Activated naive CD4-positive, alpha-beta T cell treated with anti-CD3 and anti-CD28 coated beads, Interleukin-2, amount 10 ng/mL, durations not matched to agents 7 days and 5 days (primary cell): ENCODE results near the gene LAMA2.

ENCODE experiments used
- CTCF ChIA-PET: fragments of 350-600 bp; sonication (Branson Sonifier 250); formaldehyde crosslinking; loops from one replicate; lab custom pipeline; 2021; ENCODE audit warnings: antibody characterized with exemption; lab: Charles Lee
- DNase-seq: peaks from one replicate; pipeline ENCODE4 v3.0.0-alpha.2; 2020
- H3K27ac Mint-ChIP-seq: one replicate; pipeline ENCODE4 v1.8.0; 2021; ENCODE audit warnings: mild to moderate bottlenecking, moderate library complexity, mixed read lengths
- H3K27me3 Mint-ChIP-seq: one replicate; pipeline ENCODE4 v1.8.0; 2021; ENCODE audit warnings: mild to moderate bottlenecking, mixed read lengths
- H3K36me3 Mint-ChIP-seq: one replicate; pipeline ENCODE4 v1.8.0; 2021; ENCODE audit warnings: mixed read lengths
- H3K4me1 Mint-ChIP-seq: one replicate; pipeline ENCODE4 v1.8.0; 2021; ENCODE audit warnings: mixed read lengths
- H3K4me3 Mint-ChIP-seq: one replicate; pipeline ENCODE4 v1.8.0; 2021; ENCODE audit warnings: mild to moderate bottlenecking, moderate library complexity, mixed read lengths
- H3K9me3 Mint-ChIP-seq: one replicate; pipeline ENCODE4 v1.8.0; 2021; ENCODE audit warnings: mixed read lengths

The LAMA2 gene

DNA sequence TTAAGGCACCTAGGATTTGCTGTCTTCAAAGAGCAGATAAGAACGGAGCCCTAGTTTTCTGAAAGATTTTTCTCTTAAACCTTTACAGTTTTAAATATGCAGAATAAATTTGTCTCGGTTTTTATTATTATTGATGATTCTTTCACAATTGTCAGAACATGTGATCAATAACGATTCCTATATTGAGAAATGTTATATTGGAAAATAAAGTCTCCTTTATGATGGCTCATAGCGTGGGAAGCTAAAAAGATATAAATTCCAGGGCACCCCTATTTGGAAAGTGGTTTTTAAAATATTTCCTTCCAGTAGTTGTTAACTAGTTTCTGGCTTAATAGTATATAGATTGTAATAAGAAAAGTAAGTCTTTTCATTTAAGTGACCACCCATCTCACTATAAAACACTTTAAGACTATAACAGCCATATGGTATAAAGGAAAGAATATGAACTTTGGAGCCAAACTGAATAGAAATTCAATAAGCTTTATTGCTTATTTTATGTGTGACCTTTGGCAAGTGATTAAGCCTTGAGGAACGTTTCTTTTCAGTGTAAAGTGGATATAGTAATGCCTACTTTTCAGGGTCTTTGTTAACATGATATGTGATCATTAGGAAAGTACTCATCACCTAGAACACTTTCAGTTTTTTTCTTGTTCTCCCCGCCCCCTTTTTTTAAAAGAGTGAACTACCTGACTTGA lies 369.6 kb downstream of the LAMA2 start:
- H3K4me3 Mint-ChIP-seq: no peak overlapping the region
- peaks cover 2% of the 10 kb centered on the region for H3K4me1 Mint-ChIP-seq
- DNase-seq: no peak
- H3K27me3 Mint-ChIP-seq: peaks cover 7% of the 10 kb centered on the region
- H3K9me3 Mint-ChIP-seq: no peaks in the 10 kb centered on the region
- H3K27ac Mint-ChIP-seq: no peak overlapping the region
- CTCF ChIA-PET: interaction anchor here (1.0 to 1.6 kb wide), 4 partner anchors 9 to 46 kb away, joined by 3 to 4 read pairs (median 4); no protein-coding TSS in a partner anchor
- no peaks in the 10 kb centered on the region for H3K36me3 Mint-ChIP-seq

DNA sequence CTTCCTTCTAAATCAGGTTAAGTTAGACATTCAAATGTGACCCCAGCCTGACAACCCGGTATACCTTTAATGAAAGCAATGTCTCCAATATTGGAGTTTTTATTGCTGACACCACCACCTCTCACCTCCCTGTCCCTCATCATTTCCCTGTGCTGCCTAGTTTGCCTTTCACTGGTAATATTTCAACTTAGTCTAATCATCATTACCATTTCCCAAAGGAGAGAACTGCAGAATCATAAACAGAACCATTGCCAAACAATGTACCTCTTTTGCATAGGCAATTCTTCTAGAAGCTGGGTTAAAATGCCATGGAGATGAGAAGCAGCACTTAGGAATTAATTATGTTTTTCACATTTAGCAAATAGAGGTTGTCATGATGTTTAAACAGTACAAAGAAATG lies 370.3 kb downstream of the LAMA2 start:
- DNase-seq: no peak
- Mint-ChIP-seq H3K27ac (no peak overlapping the region), H3K36me3 (no peaks in the 10 kb centered on the region), H3K27me3 (peaks cover 4% of the 10 kb centered on the region), H3K4me3 (no peak overlapping the region), H3K4me1 (peaks cover 2% of the 10 kb centered on the region), H3K9me3 (no peaks in the 10 kb centered on the region)
- CTCF ChIA-PET: interaction anchor here (1.1 to 1.3 kb wide), 3 partner anchors 9 to 527 kb away, joined by 3 to 4 read pairs (median 3); no protein-coding TSS in a partner anchor

DNA sequence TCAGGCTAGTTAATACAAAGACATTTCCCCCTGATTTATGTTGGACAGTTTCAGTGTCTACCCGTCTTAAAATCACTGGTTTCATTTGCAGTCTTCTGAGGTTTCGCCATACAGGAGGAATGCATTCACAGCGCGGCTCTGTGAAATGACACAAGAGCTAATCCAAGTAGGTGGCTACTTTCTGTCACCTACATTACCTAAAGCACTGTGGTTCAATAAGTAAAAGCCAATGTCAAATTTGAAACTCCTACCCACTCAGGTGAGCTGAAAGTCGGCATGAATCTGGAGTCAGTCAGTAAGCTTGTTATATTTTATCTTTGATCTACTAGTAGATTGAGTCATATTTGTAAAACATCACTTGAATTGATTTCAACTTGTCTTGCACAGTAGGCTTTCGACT lies 370.8 kb downstream of the LAMA2 start:
- Mint-ChIP-seq H3K4me3 (no peak overlapping the region), H3K36me3 (no peaks in the 10 kb centered on the region), H3K9me3 (no peaks in the 10 kb centered on the region), H3K27me3 (peaks cover 4% of the 10 kb centered on the region), H3K4me1 (peaks cover 2% of the 10 kb centered on the region), H3K27ac (no peak overlapping the region)
- CTCF ChIA-PET: interaction anchor here (1.1 to 1.3 kb wide), 2 partner anchors 23 to 527 kb away, joined by 3 read pairs; no protein-coding TSS in a partner anchor
- no peak for DNase-seq

DNA sequence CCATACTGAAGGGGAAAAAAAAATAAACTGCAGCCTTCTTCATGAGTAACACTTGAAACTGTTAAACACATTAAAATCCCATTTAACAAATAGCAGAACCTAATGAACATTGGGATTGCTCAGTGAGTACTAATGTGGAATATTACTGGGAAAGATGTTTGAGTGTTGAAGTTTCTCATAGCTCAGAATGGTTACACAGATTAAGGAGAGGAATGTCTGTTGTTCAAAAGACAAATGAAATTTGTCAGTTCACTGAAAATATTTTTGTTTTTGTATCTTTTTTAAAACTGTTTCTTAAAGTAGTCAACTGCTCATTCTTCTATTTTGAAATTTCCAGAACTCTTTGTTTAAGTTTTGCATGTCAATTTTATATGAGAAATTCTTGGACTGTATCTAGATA lies 374.3 kb downstream of the LAMA2 start:
- no peak for DNase-seq

DNA sequence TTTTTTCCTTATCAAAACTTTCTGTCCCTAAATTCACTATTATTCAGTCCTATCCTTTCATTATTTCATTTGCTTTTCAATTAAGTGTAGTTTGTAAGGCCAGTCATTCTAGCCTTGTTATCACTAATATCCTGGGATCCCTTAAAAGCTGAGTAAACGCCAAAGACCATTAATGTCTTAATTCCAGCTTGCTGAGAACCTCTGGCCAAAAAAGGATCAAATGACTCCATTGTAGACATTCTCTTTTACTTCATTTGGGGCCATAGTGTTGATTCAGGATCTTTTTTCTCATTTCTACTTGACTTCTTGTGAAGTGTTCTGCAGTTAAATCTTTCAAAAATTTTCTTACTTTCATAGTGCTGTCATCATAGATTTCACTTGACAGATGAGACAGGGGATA lies 379.7 kb downstream of the LAMA2 start:
- Mint-ChIP-seq H3K27ac (no peak overlapping the region), H3K4me1 (no peaks in the 10 kb centered on the region), H3K9me3 (no peaks in the 10 kb centered on the region), H3K4me3 (no peak overlapping the region), H3K36me3 (no peaks in the 10 kb centered on the region), H3K27me3 (no peaks in the 10 kb centered on the region)
- DNase-seq: no peak
- CTCF ChIA-PET: no interaction called here

More for the DNA sequence above, 374.3 kb downstream of the LAMA2 start:
- CTCF ChIA-PET: no interaction called here
- no peaks in the 10 kb centered on the region for H3K9me3 Mint-ChIP-seq
- H3K27ac Mint-ChIP-seq: no peak overlapping the region
- H3K36me3 Mint-ChIP-seq: no peaks in the 10 kb centered on the region
- no peak overlapping the region for H3K4me3 Mint-ChIP-seq
- peaks cover 4% of the 10 kb centered on the region for H3K27me3 Mint-ChIP-seq
- H3K4me1 Mint-ChIP-seq: peaks cover 2% of the 10 kb centered on the region

DNA sequence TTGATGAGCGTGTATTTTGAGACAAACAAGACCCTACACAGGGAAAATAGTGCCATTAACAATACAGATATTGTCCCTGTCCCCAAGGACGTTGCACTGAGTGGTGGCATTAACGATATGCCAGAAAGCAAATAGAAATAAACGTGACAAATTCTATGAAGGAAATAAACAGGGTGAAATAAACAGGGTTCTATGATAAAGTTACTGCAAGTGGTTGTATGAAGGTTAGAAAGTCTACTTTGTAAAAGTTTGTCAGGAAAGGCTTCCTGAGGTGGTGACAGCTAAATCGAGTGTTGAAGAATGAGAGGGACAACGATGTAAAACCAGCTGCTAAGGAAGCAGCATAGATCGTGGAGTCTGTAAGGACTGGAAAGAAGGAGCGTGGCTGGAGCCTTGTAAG lies 380.2 kb downstream of the LAMA2 start:
- no peak for DNase-seq
- no peaks in the 10 kb centered on the region for H3K27me3 Mint-ChIP-seq
- CTCF ChIA-PET: no interaction called here

DNA sequence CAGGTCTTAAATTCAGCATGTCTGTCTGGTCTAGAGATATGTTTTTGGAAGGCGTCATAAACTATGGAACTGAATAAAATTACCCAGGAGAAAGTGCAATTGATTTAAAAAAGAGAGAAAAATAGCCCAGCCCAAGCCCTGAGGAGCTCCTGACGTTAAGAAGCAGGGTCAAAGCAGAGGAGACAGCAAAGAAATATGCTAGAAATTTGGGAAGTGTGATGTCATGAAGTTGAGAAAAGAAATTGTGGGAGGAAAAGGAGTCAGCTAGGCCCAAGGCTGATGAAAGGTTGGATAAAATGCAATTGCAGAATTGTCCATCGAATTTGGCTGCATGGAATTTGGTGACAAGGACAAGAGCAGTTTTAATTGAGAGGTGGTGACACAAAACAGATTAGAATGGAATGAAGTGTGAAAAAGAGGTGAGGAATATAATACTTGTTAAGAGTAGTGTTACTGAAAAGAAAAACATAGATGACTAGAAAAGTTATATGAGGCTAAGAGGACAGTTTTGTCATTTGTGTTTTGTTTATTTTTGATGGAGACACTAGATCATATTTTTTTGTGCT lies 381.6 kb downstream of the LAMA2 start:
- H3K9me3 Mint-ChIP-seq: no peaks in the 10 kb centered on the region
- H3K27ac Mint-ChIP-seq: no peak overlapping the region
- no peak overlapping the region for H3K4me3 Mint-ChIP-seq
- H3K36me3 Mint-ChIP-seq: no peaks in the 10 kb centered on the region
- no peak for DNase-seq
- CTCF ChIA-PET: no interaction called here
- H3K27me3 Mint-ChIP-seq: no peaks in the 10 kb centered on the region
- no peaks in the 10 kb centered on the region for H3K4me1 Mint-ChIP-seq

More for the DNA sequence above, 380.2 kb downstream of the LAMA2 start:
- no peaks in the 10 kb centered on the region for H3K4me1 Mint-ChIP-seq
- H3K9me3 Mint-ChIP-seq: no peaks in the 10 kb centered on the region
- no peak overlapping the region for H3K4me3 Mint-ChIP-seq
- no peaks in the 10 kb centered on the region for H3K36me3 Mint-ChIP-seq
- no peak overlapping the region for H3K27ac Mint-ChIP-seq

DNA sequence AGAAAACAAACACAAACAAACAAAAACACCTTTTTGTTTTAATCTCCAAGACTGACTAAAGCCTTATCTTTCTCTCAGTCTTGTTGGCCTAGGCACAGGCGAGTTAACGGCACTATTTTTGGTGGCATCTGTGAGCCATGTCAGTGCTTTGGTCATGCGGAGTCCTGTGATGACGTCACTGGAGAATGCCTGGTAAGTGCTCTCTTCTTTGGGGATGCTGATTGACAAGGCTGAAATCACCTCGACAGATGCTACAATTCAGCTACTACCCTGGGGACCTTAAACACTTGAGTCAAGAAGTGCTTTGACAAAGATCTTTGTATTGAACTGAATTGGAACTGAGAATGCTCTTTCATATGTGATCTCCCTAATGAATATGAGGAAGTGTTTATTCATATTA lies 384.1 kb downstream of the LAMA2 start:
- no peaks in the 10 kb centered on the region for H3K27me3 Mint-ChIP-seq
- DNase-seq: no peak
- no peaks in the 10 kb centered on the region for H3K9me3 Mint-ChIP-seq
- H3K4me3 Mint-ChIP-seq: no peak overlapping the region
- H3K4me1 Mint-ChIP-seq: no peaks in the 10 kb centered on the region
- no peak overlapping the region for H3K27ac Mint-ChIP-seq
- CTCF ChIA-PET: no interaction called here
- no peaks in the 10 kb centered on the region for H3K36me3 Mint-ChIP-seq

DNA sequence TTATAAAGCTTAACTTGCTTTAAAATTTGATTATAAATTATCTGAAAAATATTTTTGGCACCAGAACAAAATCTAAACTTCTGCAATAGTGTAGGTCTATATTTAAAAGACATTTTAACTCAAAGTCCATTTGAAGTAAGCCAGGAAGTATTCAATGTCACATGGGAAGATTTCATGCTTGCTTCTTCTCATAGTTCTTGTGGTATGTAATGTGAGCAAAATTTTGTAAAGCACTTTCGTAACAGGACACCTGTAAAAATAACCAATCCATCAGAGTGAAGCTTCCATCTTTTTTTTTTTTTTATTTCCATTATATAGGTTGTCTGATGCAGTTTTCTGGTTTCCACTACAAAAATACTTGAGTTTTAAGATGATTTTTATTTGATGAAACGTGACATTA lies 386.1 kb downstream of the LAMA2 start:
- no peak overlapping the region for H3K4me3 Mint-ChIP-seq
- H3K36me3 Mint-ChIP-seq: no peaks in the 10 kb centered on the region
- peaks cover 3% of the 10 kb centered on the region for H3K27me3 Mint-ChIP-seq
- H3K4me1 Mint-ChIP-seq: no peaks in the 10 kb centered on the region
- no peak overlapping the region for H3K27ac Mint-ChIP-seq
- DNase-seq: no peak
- CTCF ChIA-PET: no interaction called here
- no peaks in the 10 kb centered on the region for H3K9me3 Mint-ChIP-seq

DNA sequence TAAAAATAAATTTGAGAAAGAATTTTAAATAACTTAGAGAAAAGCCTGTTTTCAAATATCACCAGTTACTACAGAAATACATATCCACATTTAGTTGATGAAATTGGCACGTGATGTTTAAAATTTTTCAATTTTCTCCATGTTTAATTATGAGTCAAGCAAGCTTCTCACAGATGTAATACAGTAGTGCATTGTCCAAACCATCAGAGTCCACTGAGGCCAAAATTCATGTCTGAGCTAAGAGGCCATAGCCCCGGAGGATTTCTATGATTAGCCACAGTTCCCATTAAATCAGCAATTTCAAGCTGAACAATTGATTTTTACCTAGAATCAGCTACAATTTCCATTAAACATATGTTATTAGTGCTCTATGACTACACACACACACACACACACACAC lies 387.0 kb downstream of the LAMA2 start:
- H3K4me3 Mint-ChIP-seq: no peak overlapping the region
- H3K36me3 Mint-ChIP-seq: no peaks in the 10 kb centered on the region
- H3K27me3 Mint-ChIP-seq: peaks cover 3% of the 10 kb centered on the region
- H3K9me3 Mint-ChIP-seq: no peaks in the 10 kb centered on the region
- no peak for DNase-seq
- CTCF ChIA-PET: no interaction called here
- H3K27ac Mint-ChIP-seq: no peak overlapping the region
- H3K4me1 Mint-ChIP-seq: no peaks in the 10 kb centered on the region

DNA sequence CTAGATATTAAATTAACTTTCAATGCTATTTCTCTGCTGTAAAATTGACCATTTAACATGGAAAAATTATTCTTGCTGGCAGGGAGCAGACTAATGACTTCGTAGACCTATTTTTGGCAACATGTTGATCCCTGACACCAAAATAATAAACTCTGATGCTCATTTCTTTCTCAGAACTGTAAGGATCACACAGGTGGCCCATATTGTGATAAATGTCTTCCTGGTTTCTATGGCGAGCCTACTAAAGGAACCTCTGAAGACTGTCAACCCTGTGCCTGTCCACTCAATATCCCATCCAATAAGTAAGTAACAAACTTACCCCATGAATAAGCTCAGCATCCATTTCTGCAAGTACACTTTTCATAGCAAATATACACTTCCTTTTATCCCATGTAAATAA lies 387.5 kb downstream of the LAMA2 start:
- Mint-ChIP-seq H3K36me3 (no peaks in the 10 kb centered on the region), H3K9me3 (no peaks in the 10 kb centered on the region), H3K27ac (no peak overlapping the region), H3K4me3 (no peak overlapping the region), H3K27me3 (peaks cover 3% of the 10 kb centered on the region), H3K4me1 (no peaks in the 10 kb centered on the region)
- CTCF ChIA-PET: interaction anchor here (0.6 kb wide), 1 partner anchor 49 kb away, joined by 3 read pairs; no protein-coding TSS in a partner anchor
- DNase-seq: no peak

DNA sequence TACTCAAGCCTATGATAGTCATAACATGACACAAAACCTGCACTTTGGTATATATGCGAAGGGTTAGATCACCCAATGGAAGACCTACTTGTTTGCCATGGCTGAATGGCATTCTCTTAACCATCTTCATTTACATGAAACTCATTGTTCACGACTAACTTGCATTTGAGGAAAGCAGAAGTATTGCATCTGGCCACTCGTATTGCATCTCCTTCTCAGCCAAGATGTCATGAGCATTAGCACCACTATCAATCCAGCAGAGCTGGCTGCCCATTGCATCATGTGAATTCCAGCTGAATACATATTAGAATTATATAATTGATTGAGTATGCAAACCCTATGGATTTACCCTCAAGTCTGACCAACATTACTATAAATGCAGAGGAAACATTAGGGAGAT lies 390.2 kb downstream of the LAMA2 start:
- H3K27me3 Mint-ChIP-seq: peaks cover 3% of the 10 kb centered on the region
- CTCF ChIA-PET: no interaction called here
- no peaks in the 10 kb centered on the region for H3K36me3 Mint-ChIP-seq
- H3K4me1 Mint-ChIP-seq: no peaks in the 10 kb centered on the region
- no peak overlapping the region for H3K27ac Mint-ChIP-seq
- DNase-seq: no peak
- no peaks in the 10 kb centered on the region for H3K9me3 Mint-ChIP-seq
- H3K4me3 Mint-ChIP-seq: no peak overlapping the region

DNA sequence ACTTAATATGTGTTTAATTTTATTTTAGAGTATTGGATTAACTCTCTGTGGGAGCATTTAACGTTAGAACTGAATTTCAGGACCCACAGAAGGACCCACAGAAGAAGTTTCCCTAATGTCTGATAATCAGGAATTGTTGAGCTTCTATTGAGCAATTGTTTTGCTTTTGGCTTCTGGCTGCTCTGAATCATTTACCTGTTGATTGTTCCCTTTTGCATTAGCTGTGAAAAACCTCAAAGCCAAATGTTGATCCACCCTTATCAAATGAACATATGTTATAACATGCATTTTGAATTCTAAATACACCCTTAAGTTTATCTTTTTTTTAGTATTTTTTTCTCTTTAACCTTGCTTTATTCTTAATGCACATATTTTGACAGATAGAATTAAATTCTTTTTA lies 393.5 kb downstream of the LAMA2 start:
- Mint-ChIP-seq H3K36me3 (no peaks in the 10 kb centered on the region), H3K4me1 (peaks cover 19% of the 10 kb centered on the region), H3K27me3 (peaks cover 3% of the 10 kb centered on the region), H3K9me3 (no peaks in the 10 kb centered on the region), H3K27ac (no peak overlapping the region), H3K4me3 (no peak overlapping the region)
- DNase-seq: no peak
- CTCF ChIA-PET: interaction anchor here (0.7 to 1.0 kb wide), 2 partner anchors 22 to 25 kb away, joined by 3 read pairs; no protein-coding TSS in a partner anchor

DNA sequence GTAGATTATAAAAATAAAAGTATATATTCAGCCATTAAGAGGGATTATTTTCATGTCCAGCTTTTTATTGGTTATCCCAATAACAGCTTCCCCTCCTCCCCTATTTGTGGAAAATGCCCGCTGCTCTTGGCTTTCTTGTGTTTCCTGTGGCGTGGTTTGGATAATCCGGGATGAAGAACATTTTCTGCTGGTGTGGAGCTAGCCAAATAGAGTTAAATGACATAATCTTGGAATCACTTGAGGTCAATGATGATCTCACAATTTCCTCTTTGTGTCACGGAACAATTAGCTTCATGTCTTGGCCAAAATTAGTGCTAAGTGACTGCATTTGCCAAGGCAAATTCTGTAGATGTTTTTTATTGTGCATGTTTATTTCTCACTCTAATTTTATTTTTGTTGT lies 394.0 kb downstream of the LAMA2 start:
- CTCF ChIA-PET: interaction anchor here (0.7 to 1.0 kb wide), 3 partner anchors 23 to 94 kb away, joined by 3 read pairs; no protein-coding TSS in a partner anchor
- Mint-ChIP-seq H3K36me3 (no peaks in the 10 kb centered on the region), H3K27me3 (peaks cover 3% of the 10 kb centered on the region), H3K4me3 (no peak overlapping the region), H3K9me3 (no peaks in the 10 kb centered on the region), H3K27ac (no peak overlapping the region), H3K4me1 (peaks cover 19% of the 10 kb centered on the region)
- DNase-seq: no peak
